SK-N-SH (cell line): ENCODE results near the gene OSTF1. TPM values are rescaled to one million over a fixed set of nuclear protein-coding genes. Genes with fewer than 3 reads are reported as not detected.
A peak's percentile ranks its signal among the peaks of the same experiment; 100 is the strongest.

Experiments
- CTCF ChIA-PET: fragments of 300-600, 350-600 bp; formaldehyde crosslinking; extraction: SDS; loops from one replicate; lab custom pipeline; 2021; lab: Yijun Ruan, JAX
- POLR2A ChIA-PET: fragments of 350-600 bp; sonication (Branson Sonifier 250); formaldehyde crosslinking; extraction: SDS; loops from one replicate; lab custom pipeline; 2020; ENCODE audit warnings: antibody characterized with exemption, inconsistent platforms; lab: Yijun Ruan, JAX
- DNase-seq: peaks from one replicate; pipeline ENCODE4 v3.0.0; 2012
- H2AFZ ChIP-seq: fragments of 200-600 bp; sonication (generic); 2 replicates; pipeline ENCODE4 v1.8.1; 2016; ENCODE audit warnings: antibody characterized with exemption, mild to moderate bottlenecking, low read depth
- H3F3A ChIP-seq: fragments of 200-600 bp; sonication (generic); replicated peaks from 2 replicates; pipeline ENCODE3; 2016; ENCODE audit warnings: antibody characterized with exemption, mild to moderate bottlenecking; ENCODE audit not compliant: insufficient read depth
- H3K27ac ChIP-seq, 2 experiments: fragments of 200-500 bp in 1 of 2; fragments of 200-600 bp in 1 of 2; sonication (Bioruptor generic) in 1 of 2; sonication (generic), shearing (Covaris generic) in 1 of 2; 2 replicates each; pipeline versions ENCODE4 v1.5.1 to v1.6.1; 2014 to 2016; ENCODE audit warnings: low read depth in 2 of 2, inconsistent platforms in 1 of 2, low read length in 1 of 2, mild to moderate bottlenecking in 1 of 2, mixed read lengths in 1 of 2
- H3K27me3 ChIP-seq: fragments of 200-600 bp; sonication (generic), shearing (Covaris generic); 2 replicates; pipeline ENCODE4 v1.6.1; 2016; ENCODE audit warnings: mixed run types; ENCODE audit not compliant: insufficient read depth
- H3K36me3 ChIP-seq, 2 experiments: fragments of 200-500 bp in 1 of 2; fragments of 200-600 bp in 1 of 2; sonication (Bioruptor generic) in 1 of 2; sonication (generic) in 1 of 2; replicated peaks in 1 of 2; 2 replicates each; pipeline versions ENCODE3 to v1.5.1; 2014 to 2016; ENCODE audit warnings: low read length in 1 of 2, mild to moderate bottlenecking in 1 of 2; ENCODE audit not compliant: insufficient read depth in 2 of 2, control insufficient read depth in 1 of 2
- H3K4me1 ChIP-seq, 2 experiments: fragments of 200-500 bp in 1 of 2; fragments of 200-600 bp in 1 of 2; sonication (Bioruptor generic) in 1 of 2; sonication (generic), shearing (Covaris generic) in 1 of 2; 2 replicates each; pipeline versions ENCODE4 v1.5.1 to v1.6.1; 2014 to 2016; ENCODE audit warnings: low read depth in 1 of 2, low read length in 1 of 2, mixed run types in 1 of 2; ENCODE audit not compliant: insufficient read depth in 2 of 2, control insufficient read depth in 1 of 2
- H3K4me2 ChIP-seq: fragments of 200-600 bp; sonication (generic), shearing (Covaris generic); 2 replicates; pipeline ENCODE4 v1.6.1; 2017; ENCODE audit warnings: mixed run types
- H3K4me3 ChIP-seq, 2 experiments: fragments of 200-500 bp in 1 of 2; fragments of 200-600 bp in 1 of 2; sonication (Bioruptor generic) in 1 of 2; sonication (generic), shearing (Covaris generic) in 1 of 2; 2 replicates each; pipeline versions ENCODE4 v1.5.1 to v1.8.1; 2014 to 2016; ENCODE audit warnings: low read depth in 2 of 2, inconsistent platforms in 1 of 2, low read length in 1 of 2, mild to moderate bottlenecking in 1 of 2, mixed read lengths in 1 of 2, moderate library complexity in 1 of 2
- H3K79me2 ChIP-seq: fragments of 200-600 bp; sonication (generic); 2 replicates; pipeline ENCODE4 v1.8.1; 2017; ENCODE audit warnings: mild to moderate bottlenecking; ENCODE audit not compliant: insufficient read depth
- H3K9ac ChIP-seq: fragments of 200-600 bp; sonication (generic); 2 replicates; pipeline ENCODE4 v1.6.1; 2017; ENCODE audit warnings: mixed run types
- H3K9me2 ChIP-seq: fragments of 200-600 bp; sonication (generic); 2 replicates; pipeline ENCODE4 v1.6.1; 2017; ENCODE audit warnings: mixed run types
- H3K9me3 ChIP-seq: fragments of 200-600 bp; sonication (generic); 2 replicates; pipeline ENCODE4 v1.6.1; 2017; ENCODE audit warnings: mixed run types, mild to moderate bottlenecking, moderate library complexity
- H4K20me1 ChIP-seq: fragments of 200-600 bp; sonication (generic); 2 replicates; pipeline ENCODE4 v1.6.1; 2017; ENCODE audit warnings: mild to moderate bottlenecking, mixed run types; ENCODE audit not compliant: insufficient read depth
- CHD2 ChIP-seq: fragments of 150-350 bp; IDR thresholded peaks from 2 replicates; pipeline ENCODE4 v1.6.1; 2018; ENCODE audit warnings: low read length; ENCODE audit not compliant: partially characterized antibody
- ELF1 ChIP-seq: IDR thresholded peaks from 2 replicates; pipeline ENCODE4 v1.4.0; 2012
- EP300 ChIP-seq, 2 experiments: IDR thresholded peaks; 2 replicates each; pipeline versions ENCODE4 v1.4.0 to v1.6.1; 2012; ENCODE audit warnings: borderline replicate concordance in 1 of 2, low read depth in 1 of 2, low read length in 1 of 2
- EZH2phosphoT487 ChIP-seq: fragments of 200-600 bp; sonication (generic); IDR thresholded peaks from 2 replicates; pipeline ENCODE4 v1.6.1; 2017; ENCODE audit warnings: low read depth, mixed run types, mild to moderate bottlenecking, antibody characterized with exemption, moderate library complexity, borderline replicate concordance
- FOXM1 ChIP-seq: IDR thresholded peaks from 2 replicates; pipeline ENCODE4 v1.4.0; 2012; ENCODE audit warnings: low read depth, mild to moderate bottlenecking
- GATA2 ChIP-seq: sonication (generic); formaldehyde crosslinking; IDR thresholded peaks from 2 replicates; pipeline ENCODE4 v1.5.0; 2020; ENCODE audit warnings: mild to moderate bottlenecking, missing genetic modification reagents
- JUND ChIP-seq: IDR thresholded peaks from 2 replicates; pipeline ENCODE4 v1.4.0; 2012
- MXI1 ChIP-seq: IDR thresholded peaks from 2 replicates; pipeline ENCODE4 v1.6.1; 2012; ENCODE audit warnings: mild to moderate bottlenecking, low read depth, low read length, improper control_type of control experiment
- NFIC ChIP-seq: IDR thresholded peaks from 2 replicates; pipeline ENCODE4 v1.4.0; 2012; ENCODE audit warnings: borderline replicate concordance
- NRF1 ChIP-seq: IDR thresholded peaks from 2 replicates; pipeline ENCODE4 v1.6.1; 2012; ENCODE audit warnings: low read depth, mild to moderate bottlenecking, low read length
- RAD21 ChIP-seq: IDR thresholded peaks from 2 replicates; pipeline ENCODE4 v1.6.1; 2012; ENCODE audit warnings: mild to moderate bottlenecking, low read length
- RCOR1 ChIP-seq: fragments of 150-350 bp; IDR thresholded peaks from 2 replicates; pipeline ENCODE4 v1.6.1; 2017; ENCODE audit warnings: antibody characterized with exemption, low read length
- RFX5 ChIP-seq: IDR thresholded peaks from 2 replicates; pipeline ENCODE4 v1.6.1; 2012; ENCODE audit warnings: mild to moderate bottlenecking, improper control_type of control experiment, low read length
- SIN3A ChIP-seq: IDR thresholded peaks from 2 replicates; pipeline ENCODE4 v1.6.1; 2012; ENCODE audit warnings: low read depth, mild to moderate bottlenecking, low read length, moderate library complexity, borderline replicate concordance
- SMC3 ChIP-seq: IDR thresholded peaks from 2 replicates; pipeline ENCODE4 v1.6.1; 2012; ENCODE audit warnings: low read depth, low read length, improper control_type of control experiment
- TAF1 ChIP-seq: IDR thresholded peaks from 2 replicates; pipeline ENCODE4 v1.6.1; 2012; ENCODE audit warnings: low read depth, mild to moderate bottlenecking, low read length, moderate library complexity, borderline replicate concordance
- TCF12 ChIP-seq: IDR thresholded peaks from 2 replicates; pipeline ENCODE4 v1.4.0; 2012
- USF1 ChIP-seq: IDR thresholded peaks from 2 replicates; pipeline ENCODE4 v1.4.0; 2012; ENCODE audit warnings: low read depth, borderline replicate concordance
- USF2 ChIP-seq: fragments of 150-350 bp; IDR thresholded peaks from 2 replicates; pipeline ENCODE4 v1.6.1; 2017; ENCODE audit warnings: antibody characterized with exemption, low read length, low read depth, borderline replicate concordance
- WGBS: methylation state at CpG from one replicate; pipeline ENCODE4 v1.1.6; 2017; ENCODE audit warnings: low lambda C conversion rate; 5-methylcytosine and 5-hydroxymethylcytosine counted together
- polyA plus RNA-seq, 3 experiments: library from polyadenylated mRNA; depleted of rRNA; stranded (reverse); fragments of >200 nt; gene quantifications; 2 replicates each; pipeline ENCODE4 v1.2.3, GENCODE V29; 2012

Gene OSTF1
- polyA plus RNA-seq, 1 of the 3 experiments (the other 2 are of a cell fraction) = 9.5 TPM

GRCh38 chr9:75039801-75040200 lies 48.5 kb upstream of the OSTF1 start:
- no peak for DNase-seq
- Histone ChIP-seq H3K9me3 (no peaks in the 10 kb centered on the region), H3K27ac (peak overlapping the region in 1 of 2 experiments; percentile 84; a peak in 2 of 4 replicates), H3K4me1 (no peaks in the 10 kb centered on the region), H3K27me3 (no peaks in the 10 kb centered on the region), H3K4me2 (no peak overlapping the region), H3F3A (peaks cover 20% of the 10 kb centered on the region), H2AFZ (peak overlapping the region; percentile 87; the same call in 1 of the 2 replicates), H3K79me2 (no peaks in the 10 kb centered on the region), H3K9ac (no peak overlapping the region), H4K20me1 (no peaks in the 10 kb centered on the region), H3K4me3 (no peak overlapping the region), H3K36me3 (no peaks in the 10 kb centered on the region), H3K9me2 (no peaks in the 10 kb centered on the region)
- ChIA-PET POLR2A (no interaction called here), CTCF (interaction anchor here (1.5 kb wide), 1 partner anchor 11 kb away, joined by 4 read pairs; no protein-coding TSS in a partner anchor)
- WGBS = 14% methylated on average over 3 of the region's 3 CpGs
- TF ChIP-seq CHD2 = no peak

- DNase-seq = no peak
- Histone ChIP-seq H2AFZ (peak overlapping the region; percentile 60; the same call in 1 of the 2 replicates), H3K36me3 (no peaks in the 10 kb centered on the region), H3K9me2 (no peaks in the 10 kb centered on the region), H3K27ac (no peak overlapping the region), H3K4me1 (no peaks in the 10 kb centered on the region), H3F3A (peaks cover 20% of the 10 kb centered on the region), H3K9ac (no peak overlapping the region)
- 3% methylated on average over 1 of the region's 1 CpG for WGBS
- POLR2A ChIA-PET = no interaction called here
- no peak for TF ChIP-seq CHD2
- no peak for TF ChIP-seq RAD21
- no peak for TF ChIP-seq FOXM1
- TF ChIP-seq JUND = no peak
- TF ChIP-seq RCOR1 = no peak
- no peak for TF ChIP-seq NFIC
- TF ChIP-seq EZH2phosphoT487 = no peak
- TF ChIP-seq NRF1 = no peak
- no peak for TF ChIP-seq TAF1
- TF ChIP-seq, all 33 proteins: peak for 0
- Histone ChIP-seq H3K27me3 (no peaks in the 10 kb centered on the region), H4K20me1 (no peaks in the 10 kb centered on the region), H3K79me2 (no peaks in the 10 kb centered on the region), H3K4me2 (0 out of 2 replicates have a peak overlapping the region, but pooled peaks have one; percentile 8), H3K4me3 (no peak overlapping the region), H3K9me3 (no peaks in the 10 kb centered on the region)
- CTCF ChIA-PET = interaction anchor here (1.0 to 1.5 kb wide), 2 partner anchors 13 to 264 kb away, joined by 3 to 4 read pairs; no protein-coding TSS in a partner anchor
Observed at GRCh38 chr9:75041041-75041440, 47.3 kb upstream of the OSTF1 start.

- CTCF ChIA-PET = interaction anchor here (0.9 kb wide), 1 partner anchor 31 kb away, joined by 3 read pairs; no protein-coding TSS in a partner anchor
- Histone ChIP-seq H3K36me3 (no peaks in the 10 kb centered on the region), H2AFZ (no peak overlapping the region), H3K4me2 (no peak overlapping the region), H3K4me3 (no peak overlapping the region), H3K9me3 (no peaks in the 10 kb centered on the region), H3K4me1 (no peaks in the 10 kb centered on the region), H3F3A (no peaks in the 10 kb centered on the region), H3K27ac (no peak overlapping the region), H3K9me2 (no peaks in the 10 kb centered on the region), H3K27me3 (no peaks in the 10 kb centered on the region), H3K9ac (no peak overlapping the region), H4K20me1 (no peaks in the 10 kb centered on the region), H3K79me2 (no peaks in the 10 kb centered on the region)
- no peak for DNase-seq
- TF ChIP-seq CHD2 (no peak), RFX5 (no peak), RAD21 (no peak), GATA2 (CRISPR knock-in tag) (no peak), EP300 (IDR thresholded peaks at IDR 0.05; ENCODE audit: borderline replicate concordance in 1 of 2, low read depth in 1 of 2, low read length in 1 of 2) (no peak), FOXM1 (no peak), ELF1 (no peak), SIN3A (no peak), USF1 (no peak), USF2 (no peak), SMC3 (no peak), MXI1 (no peak), TCF12 (no peak)
- POLR2A ChIA-PET = no interaction called here
- 36% methylated on average over 3 of the region's 3 CpGs for WGBS
Observed at GRCh38 chr9:75046725-75047345, 41.5 kb upstream of the OSTF1 start.
